Suprapubic skin (tissue), 4 donors: ENCODE measurements around the gene ZNF536. TPM values are rescaled to one million over a fixed set of nuclear protein-coding genes. Genes with fewer than 3 reads are reported as not detected.

ENCODE experiments used
- DNase-seq, 2 donors: peaks; one replicate each; pipeline ENCODE4 v3.0.0-alpha.2; 2019; ENCODE audit warnings: low spot score in 2 of 2
- H3K27ac ChIP-seq: fragments of 200-600 bp; sonication (generic); one replicate; pipeline ENCODE4 v1.5.1; 2019
- H3K27me3 ChIP-seq: fragments of 200-600 bp; sonication (generic); one replicate; pipeline ENCODE4 v1.5.1; 2019
- H3K36me3 ChIP-seq: fragments of 200-600 bp; sonication (generic); one replicate; pipeline ENCODE4 v1.5.1; 2019
- H3K4me1 ChIP-seq: fragments of 200-600 bp; sonication (generic); one replicate; pipeline ENCODE4 v1.5.1; 2019
- H3K4me3 ChIP-seq: fragments of 200-600 bp; sonication (generic); one replicate; pipeline ENCODE4 v1.5.1; 2019; ENCODE audit warnings: mild to moderate bottlenecking
- H3K9me3 ChIP-seq: fragments of 200-600 bp; sonication (generic); one replicate; pipeline ENCODE4 v1.5.1; 2019
- CTCF ChIP-seq, 2 donors: fragments of 200-600 bp in 1 of 2; fragments of 450-650 bp in 1 of 2; sonication (generic) in 1 of 2; IDR thresholded peaks; one replicate each; pipeline ENCODE4 v1.5.1; 2016 to 2019; ENCODE audit warnings: antibody characterized with exemption in 2 of 2, mild to moderate bottlenecking in 1 of 2, moderate library complexity in 1 of 2
- EP300 ChIP-seq: sonication (generic); formaldehyde crosslinking; IDR thresholded peaks from one replicate; pipeline ENCODE4 v1.6.1; 2017; ENCODE audit warnings: antibody characterized with exemption
- POLR2A ChIP-seq, 2 donors: fragments of 450-650 bp; IDR thresholded peaks; one replicate each; pipeline ENCODE4 v1.6.1; 2017; ENCODE audit warnings: antibody characterized with exemption in 2 of 2, mild to moderate bottlenecking in 2 of 2, moderate library complexity in 2 of 2
- POLR2AphosphoS5 ChIP-seq, 3 donors: sonication (generic); formaldehyde crosslinking; IDR thresholded peaks; one replicate each; pipeline ENCODE4 v1.6.1; 2017; ENCODE audit warnings: antibody characterized with exemption in 3 of 3
- WGBS: methylation state at CpG from one replicate; pipeline ENCODE4 v1.1.5; 2018; 5-methylcytosine and 5-hydroxymethylcytosine counted together
- total RNA-seq, 4 donors: library from RNA; depleted of rRNA; stranded (reverse); fragments of >200 nt; gene quantifications; one replicate each; pipeline ENCODE4 v1.1.0, GENCODE V29; 2016

Gene ZNF536
- total RNA-seq, 4 donors from 2014 or later: 0.10 to 1.5 (median 0.51) TPM

- no peak for DNase-seq
- no peak overlapping the region for H3K27ac ChIP-seq
Observed at GRCh38 chr19:30447553-30447870, 75.3 kb downstream of the ZNF536 start.

GRCh38 chr19:30448386-30449077 is 76.3 kb downstream of the ZNF536 start:
- Histone ChIP-seq H3K27me3 (no peaks in the 10 kb centered on the region), H3K36me3 (no peaks in the 10 kb centered on the region), H3K9me3 (no peaks in the 10 kb centered on the region), H3K27ac (no peak overlapping the region), H3K4me1 (peaks cover 19% of the 10 kb centered on the region), H3K4me3 (no peak overlapping the region)
- TF ChIP-seq EP300 (no peak), POLR2A (IDR thresholded peaks at IDR 0.05) (no peak), POLR2AphosphoS5 (IDR thresholded peaks at IDR 0.05) (no peak), CTCF (IDR thresholded peaks at IDR 0.05) (no peak)
- no peak for DNase-seq
- 60% methylated on average over 9 of the region's 9 CpGs for WGBS

More at GRCh38 chr19:30447553-30447870, 75.3 kb downstream of the ZNF536 start:
- TF ChIP-seq POLR2A (IDR thresholded peaks at IDR 0.05) (no peak), POLR2AphosphoS5 (IDR thresholded peaks at IDR 0.05) (no peak), CTCF (IDR thresholded peaks at IDR 0.05) (no peak), EP300 (no peak)
- WGBS: 29% methylated on average over 3 of the region's 4 CpGs
- H3K9me3 ChIP-seq: no peaks in the 10 kb centered on the region
- no peaks in the 10 kb centered on the region for H3K36me3 ChIP-seq
- H3K4me1 ChIP-seq: peaks cover 19% of the 10 kb centered on the region
- H3K4me3 ChIP-seq: no peak overlapping the region
- no peaks in the 10 kb centered on the region for H3K27me3 ChIP-seq

GRCh38 chr19:30449078-30449590 is 77.0 kb downstream of the ZNF536 start:
- H3K4me1 ChIP-seq: peaks cover 19% of the 10 kb centered on the region
- TF ChIP-seq POLR2A (IDR thresholded peaks at IDR 0.05) (no peak), POLR2AphosphoS5 (IDR thresholded peaks at IDR 0.05) (no peak), CTCF (IDR thresholded peaks at IDR 0.05) (no peak), EP300 (no peak)
- no peaks in the 10 kb centered on the region for H3K36me3 ChIP-seq
- H3K9me3 ChIP-seq: no peaks in the 10 kb centered on the region
- H3K27me3 ChIP-seq: no peaks in the 10 kb centered on the region
- DNase-seq: no peak
- WGBS: 67% methylated on average over 6 of the region's 6 CpGs
- H3K4me3 ChIP-seq: no peak overlapping the region
- H3K27ac ChIP-seq: no peak overlapping the region

GRCh38 chr19:30449673-30450072 is 77.5 kb downstream of the ZNF536 start:
- no peak for DNase-seq
- WGBS: 50% methylated on average over 8 of the region's 8 CpGs

More at GRCh38 chr19:30449673-30450072, 77.5 kb downstream of the ZNF536 start:
- H3K4me1 ChIP-seq: peaks cover 19% of the 10 kb centered on the region
- TF ChIP-seq CTCF (IDR thresholded peaks at IDR 0.05) (no peak), POLR2A (IDR thresholded peaks at IDR 0.05) (no peak), EP300 (no peak), POLR2AphosphoS5 (IDR thresholded peaks at IDR 0.05) (no peak)
- peak overlapping the region; percentile 48 for H3K27ac ChIP-seq
- no peaks in the 10 kb centered on the region for H3K36me3 ChIP-seq
- H3K9me3 ChIP-seq: no peaks in the 10 kb centered on the region
- H3K27me3 ChIP-seq: no peaks in the 10 kb centered on the region
- peak overlapping the region; percentile 41 for H3K4me3 ChIP-seq
